GM19438 (cell line): ENCODE results near the gene CDC42BPA.
"Not testable (repeated sequence)": the region's sequence is repeated elsewhere in the genome, so short reads cannot be mapped to it uniquely, and the experiment has no call there.

Source experiments
- ATAC-seq: cut with Tn5 transposase; IDR thresholded peaks from one replicate; pipeline ENCODE4 v1.9.1; 2021; ENCODE audit warnings: low read depth; ENCODE audit not compliant: unreplicated experiment

Gene CDC42BPA

GRCh38 chr1:227342075-227342829 is 24.0 kb upstream of the CDC42BPA start:
- ATAC-seq, result no peak

GRCh38 chr1:227336136-227336535 is 17.8 kb upstream of the CDC42BPA start:
- ATAC-seq, result not testable (repeated sequence)

- ATAC-seq, result no peak
Observed at GRCh38 chr1:227335242-227336020, 17.1 kb upstream of the CDC42BPA start.

DNA sequence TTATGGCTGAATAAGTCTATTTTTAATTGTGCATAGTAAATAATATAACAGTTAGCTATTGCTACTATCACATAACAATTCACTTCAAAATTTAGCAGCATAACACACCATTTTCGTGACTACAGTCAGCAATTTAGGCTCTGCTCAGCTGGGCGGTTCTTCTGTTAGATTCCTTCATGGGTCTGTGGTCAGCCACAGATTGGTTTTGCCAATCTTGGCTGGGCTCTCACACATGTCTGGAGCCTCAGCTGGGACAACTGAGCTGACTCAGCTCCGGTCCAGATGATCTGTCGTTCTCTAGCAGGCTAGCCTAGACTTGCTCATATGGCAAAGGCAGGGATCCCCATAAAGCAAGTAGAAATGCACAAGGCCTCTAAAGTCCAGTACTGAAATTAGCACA is 15.1 kb upstream of the CDC42BPA start:
- ATAC-seq, result no peak

DNA sequence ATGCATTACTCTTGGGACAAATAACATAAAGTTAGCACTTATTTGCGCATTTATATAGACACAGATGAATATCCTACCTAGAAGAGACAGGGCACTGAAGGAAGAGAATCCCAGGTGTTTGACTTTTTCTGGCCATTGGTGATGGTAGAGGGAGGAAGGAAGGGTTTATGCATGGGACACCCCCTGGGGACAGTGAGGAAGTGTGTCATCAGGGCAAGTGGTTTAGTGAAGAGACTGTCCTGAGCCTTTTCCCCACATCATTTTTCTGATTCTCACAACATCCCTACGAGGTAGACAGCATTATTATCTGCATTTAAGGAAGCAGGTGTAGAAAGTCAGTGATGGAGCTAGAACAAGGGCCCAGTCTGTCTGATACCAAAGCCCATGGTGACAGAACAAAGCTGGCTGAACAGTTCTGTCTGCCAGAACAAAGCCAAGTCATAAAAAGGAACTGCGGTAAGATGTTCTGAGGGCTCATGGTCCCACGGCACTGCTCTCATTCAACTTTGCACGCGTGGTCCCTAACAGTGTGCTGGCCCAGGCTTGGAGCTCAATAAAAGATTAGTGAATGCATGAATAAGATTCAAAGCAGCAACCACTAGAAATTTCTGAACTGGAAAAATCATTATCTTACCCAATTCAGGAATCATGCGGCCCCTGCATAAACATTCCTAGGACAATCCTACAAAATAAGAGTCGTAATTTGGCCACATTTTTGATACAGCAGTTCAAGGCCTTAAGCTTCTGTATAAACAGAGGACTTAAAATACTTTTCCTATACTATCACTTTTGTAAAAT is 12.2 kb upstream of the CDC42BPA start:
- ATAC-seq, result no peak

DNA sequence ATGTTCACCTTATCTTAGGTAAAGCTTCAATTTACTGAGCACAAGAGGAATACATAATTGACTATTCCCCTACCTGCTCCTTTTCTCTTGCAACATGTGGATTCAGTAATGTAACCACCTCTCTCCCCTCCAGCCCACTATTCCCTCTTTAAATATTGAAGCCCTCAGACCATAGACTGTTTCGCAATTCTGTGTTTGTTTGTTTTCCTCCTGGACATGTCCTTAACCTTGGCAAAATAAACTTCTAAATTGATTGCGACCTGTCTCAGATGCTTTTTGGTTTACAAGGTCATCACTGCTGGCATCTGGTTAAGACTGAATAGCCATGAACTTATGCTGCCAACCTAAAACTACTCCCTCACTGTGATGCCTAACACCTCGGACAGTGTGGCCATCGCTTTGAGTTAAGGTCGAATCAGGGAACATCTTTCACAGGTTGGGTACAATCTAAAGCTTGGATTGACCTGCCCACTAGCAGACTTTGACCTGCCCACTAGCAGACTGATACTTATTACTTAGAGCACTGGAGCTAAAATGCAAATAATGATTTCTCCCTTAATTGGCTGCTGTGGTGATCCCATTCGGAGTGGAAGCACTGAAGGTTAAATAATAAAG is 10.2 kb upstream of the CDC42BPA start:
- no peak for ATAC-seq

DNA sequence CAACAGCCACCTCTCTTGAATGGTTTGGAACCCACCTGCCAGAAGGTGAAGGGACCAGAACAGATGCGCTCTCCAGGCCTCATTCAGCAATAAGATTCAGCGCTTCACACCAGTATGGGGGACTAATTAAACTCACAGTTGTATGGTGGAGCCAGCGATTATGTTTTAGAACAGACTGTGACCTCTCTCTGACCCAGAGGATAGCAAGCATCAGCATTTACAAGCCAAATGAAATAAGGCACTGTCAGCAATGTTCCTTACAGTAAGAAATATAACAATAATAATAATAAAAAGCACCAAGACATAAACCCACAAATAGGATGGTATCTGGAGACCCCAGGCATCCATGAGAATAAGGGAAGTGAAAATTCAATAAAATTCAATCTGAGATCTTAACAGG is 6.9 kb upstream of the CDC42BPA start:
- ATAC-seq, result no peak

DNA sequence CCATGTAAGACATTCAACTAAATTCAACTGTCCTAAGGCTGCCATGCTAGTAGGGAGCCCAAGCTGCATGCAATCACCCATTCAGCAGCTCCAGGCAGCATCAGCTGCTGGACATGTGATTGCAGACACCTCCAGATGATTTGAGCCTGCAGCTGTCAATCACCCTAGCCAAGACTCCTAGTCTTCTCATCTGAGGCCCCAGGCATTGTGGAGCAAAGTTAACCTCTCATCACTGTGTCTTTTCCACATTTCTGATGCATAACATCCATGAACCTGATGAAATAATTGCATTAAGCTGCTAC is 5.6 kb upstream of the CDC42BPA start:
- no peak for ATAC-seq

DNA sequence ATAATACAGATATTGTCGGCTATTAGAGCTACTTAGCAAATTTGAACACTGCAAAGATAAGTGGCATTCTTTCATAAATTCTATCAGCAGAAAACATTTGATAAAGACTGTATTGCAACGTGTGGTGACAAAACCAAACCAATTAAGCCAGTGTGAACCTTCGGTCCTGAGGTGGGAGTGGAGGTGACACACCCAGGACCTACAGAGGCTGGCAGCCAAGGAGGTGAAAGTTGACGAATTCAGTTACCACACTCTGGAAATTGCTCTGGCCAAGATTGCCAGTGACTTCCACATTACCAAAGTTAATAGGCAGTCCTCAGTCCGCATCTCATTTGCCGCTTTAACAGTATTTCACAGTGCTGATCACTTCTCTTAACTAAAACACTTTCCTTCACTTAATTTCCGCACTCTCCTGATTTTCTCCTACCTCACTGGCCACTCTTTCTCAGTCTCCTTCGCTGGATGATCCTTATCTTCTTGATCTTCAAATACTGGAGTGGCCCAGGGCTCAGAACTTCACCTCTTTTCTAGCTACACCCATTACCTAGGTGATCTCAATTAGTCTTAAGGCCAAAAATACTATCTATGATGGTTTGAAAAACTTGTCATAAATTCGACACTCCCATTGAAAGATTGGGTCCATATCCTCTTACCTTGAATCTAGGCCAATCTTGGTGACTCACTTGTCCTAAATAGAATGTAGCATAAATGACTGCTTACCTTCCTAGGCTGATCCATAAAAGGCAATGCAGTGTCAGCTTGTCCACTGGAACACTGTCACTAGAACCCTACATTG is 5.1 kb upstream of the CDC42BPA start:
- ATAC-seq, result no peak

DNA sequence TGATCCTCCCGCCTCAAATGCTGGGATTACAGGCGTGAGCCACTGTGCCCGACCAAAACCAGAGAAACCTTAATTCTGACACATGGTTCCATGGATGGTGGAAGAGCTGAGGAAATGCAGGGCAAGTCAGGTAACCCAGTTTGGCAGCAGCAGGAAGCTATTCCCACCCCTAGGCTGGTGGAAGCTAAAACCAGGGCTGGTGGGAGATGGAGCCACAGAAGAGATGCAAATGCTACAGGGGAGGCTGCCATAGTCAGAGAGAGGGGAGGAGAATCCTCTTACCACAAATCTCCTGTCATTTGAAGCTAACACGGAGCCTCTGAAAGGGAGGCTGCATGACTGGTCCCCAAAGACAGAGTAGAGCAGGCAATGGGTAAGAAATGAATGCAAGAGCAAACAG is 4.1 kb upstream of the CDC42BPA start:
- no peak for ATAC-seq

DNA sequence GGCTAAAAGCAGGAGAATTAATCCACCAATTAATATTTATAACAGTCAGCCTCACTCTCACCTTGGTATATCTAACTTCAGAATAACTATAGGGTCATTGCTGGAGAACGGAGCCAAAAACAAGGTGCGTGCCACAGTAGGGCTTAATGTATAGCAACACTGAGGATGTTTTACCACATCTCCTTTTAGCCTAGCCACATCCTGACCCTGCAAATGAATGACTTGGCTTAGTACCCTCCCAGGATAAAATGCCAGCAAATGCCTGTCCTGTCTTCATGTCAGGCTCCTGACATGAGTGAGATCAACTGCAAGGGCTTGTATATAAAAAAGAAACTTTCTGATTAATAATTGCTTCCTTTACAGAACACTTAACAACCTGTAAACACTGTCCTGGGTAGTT is 2.7 kb upstream of the CDC42BPA start:
- ATAC-seq, result peak; percentile 46

- no peak for ATAC-seq
Observed at GRCh38 chr1:227320476-227320875, 2.2 kb upstream of the CDC42BPA start.

- no peak for ATAC-seq
Observed at GRCh38 chr1:227318853-227319607, 738 bp upstream of the CDC42BPA start.

DNA sequence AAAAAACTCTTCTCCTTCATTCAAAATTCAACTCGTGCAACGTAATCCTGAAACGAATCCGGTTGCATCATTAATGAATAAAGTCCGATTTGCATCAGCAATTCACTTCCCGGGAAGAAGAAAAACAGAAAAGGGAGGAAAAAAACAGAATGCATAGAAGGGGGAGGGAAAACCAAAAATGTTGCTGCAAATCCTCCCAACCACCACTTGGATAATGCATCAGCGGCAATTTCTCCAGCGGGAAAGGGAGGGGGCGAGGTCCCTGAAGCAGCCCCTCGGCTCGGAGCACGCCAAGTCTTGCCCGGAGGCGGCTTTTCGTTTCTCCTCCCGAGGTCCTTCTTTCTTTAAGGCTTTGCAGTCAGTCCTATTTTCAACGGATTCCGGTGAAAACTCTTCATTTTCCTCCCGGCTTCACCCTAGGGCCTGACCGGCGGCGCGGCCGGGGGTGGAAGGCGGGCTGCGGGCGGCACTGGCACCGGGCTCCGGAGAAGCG is 723 bp downstream of the CDC42BPA start:
- no peak for ATAC-seq

GRCh38 chr1:227317011-227317451 is 1.3 kb downstream of the CDC42BPA start:
- no peak for ATAC-seq

- ATAC-seq, result no peak
Observed at GRCh38 chr1:227316456-227316855, 1.8 kb downstream of the CDC42BPA start.

DNA sequence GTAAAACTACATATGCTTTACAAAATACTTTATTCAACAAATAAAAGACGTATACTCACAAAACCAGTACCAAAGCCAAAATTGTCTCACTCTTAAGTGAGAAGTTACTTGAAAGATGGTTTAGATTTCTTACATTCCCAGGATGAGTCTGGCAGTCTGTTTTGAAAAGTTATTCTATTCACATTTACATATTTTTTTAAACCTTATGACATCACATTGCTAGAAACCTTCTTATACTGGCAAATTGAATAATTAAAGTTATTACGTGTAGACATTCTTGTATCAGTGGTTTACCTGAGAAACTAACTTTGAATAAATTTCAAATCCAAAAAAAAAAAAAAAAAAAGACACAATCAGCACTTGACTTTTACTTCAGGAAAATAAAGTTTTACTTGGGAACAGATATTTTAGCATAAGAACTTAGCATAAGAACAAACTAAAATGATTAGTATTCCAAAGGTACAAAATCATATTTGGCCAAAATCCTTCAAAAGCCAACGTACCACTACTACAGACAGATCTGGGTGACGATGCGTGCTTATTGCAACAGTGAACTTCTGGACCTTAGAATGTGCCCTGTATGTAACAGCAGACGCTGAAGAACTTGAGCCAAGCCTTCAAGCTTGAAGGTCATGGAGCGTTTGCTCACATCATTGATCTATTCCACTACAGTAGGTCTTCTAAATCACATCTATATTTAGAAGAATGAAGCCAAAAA is 2.5 kb downstream of the CDC42BPA start:
- ATAC-seq, result no peak

- ATAC-seq, result no peak
Observed at GRCh38 chr1:227314014-227314848, 4.1 kb downstream of the CDC42BPA start.
